Tibial nerve (tissue), 4 donors: ENCODE data around the gene PCP2. TPM values are rescaled to one million over a fixed set of nuclear protein-coding genes. Genes with fewer than 3 reads are reported as not detected.

Source experiments
- small RNA-seq: library from RNA; depleted of rRNA; stranded (forward); fragments of <200 nt; gene quantifications from one replicate; pipeline ENCODE3, GENCODE V24; 2016
- total RNA-seq, 4 donors: library from RNA; depleted of rRNA; stranded (reverse); fragments of >200 nt; gene quantifications; one replicate each; pipeline ENCODE4 v1.1.0, GENCODE V29; 2016

PCP2 gene
- total RNA-seq, 4 donors from 2014 or later: not detected

Small RNAs within 50 kb of the gene (small RNA-seq; reads per million reads assigned to genes)
- not detected for gene MIR6792

Other genes with a start within 250 kb of the PCP2 start
- gene PEX11G, start 144.7 kb downstream of the PCP2 start, total RNA-seq: 1 to 10 TPM; 4.4 to 9.2 (median 7.8) TPM
- 10 to 100 TPM; 40.0 to 84.0 (median 69.2) TPM for gene ZNF358, start 117.6 kb downstream of the PCP2 start, total RNA-seq
- 10 to 100 TPM; 21.3 to 52.2 (median 31.3) TPM for gene MCOLN1, start 111.1 kb downstream of the PCP2 start, total RNA-seq
- gene PNPLA6, start 98.0 kb downstream of the PCP2 start, total RNA-seq: 100 to 1,000 TPM in 1 of 4 donors, 10 to 100 TPM in 3; 66.3 to 138 (median 68.3) TPM
- not detected for gene CAMSAP3, start 37.9 kb downstream of the PCP2 start, total RNA-seq
- gene XAB2, start 4.2 kb downstream of the PCP2 start, total RNA-seq: 10 to 100 TPM; 51.6 to 62.0 (median 54.3) TPM
- 10 to 100 TPM; 10.8 to 39.9 (median 30.6) TPM for gene PET100, start 3.9 kb downstream of the PCP2 start, total RNA-seq
- gene STXBP2, start 3.4 kb upstream of the PCP2 start, total RNA-seq: 10 to 100 TPM in 2 of 4 donors, 1 to 10 TPM in 2; 8.7 to 24.0 (median 13.0) TPM
- not detected for gene RETN, start 35.3 kb upstream of the PCP2 start, total RNA-seq
- gene MCEMP1, start 43.4 kb upstream of the PCP2 start, total RNA-seq: 1 to 10 TPM in 1 of 4 donors, not detected in 3; 1.5 TPM
- gene TRAPPC5, start 47.1 kb upstream of the PCP2 start, total RNA-seq: 10 to 100 TPM; 26.9 to 47.5 (median 37.0) TPM
- 1 to 10 TPM in 1 of 4 donors, under 1 TPM in 1, not detected in 2; 0.90 to 1.0 TPM for gene FCER2, start 68.4 kb upstream of the PCP2 start, total RNA-seq
- 10 to 100 TPM in 1 of 4 donors, 1 to 10 TPM in 1, under 1 TPM in 1, not detected in 1; 0.59 to 16.5 (median 1.7) TPM for gene CLEC4G, start 98.4 kb upstream of the PCP2 start, total RNA-seq
- gene CD209, start 113.8 kb upstream of the PCP2 start, total RNA-seq: 10 to 100 TPM in 1 of 4 donors, 1 to 10 TPM in 3; 2.6 to 12.6 (median 5.0) TPM
- gene CLEC4M, start 129.5 kb upstream of the PCP2 start, total RNA-seq: 1 to 10 TPM in 1 of 4 donors, not detected in 3; 2.4 TPM
- gene EVI5L, start 196.5 kb upstream of the PCP2 start, total RNA-seq: 10 to 100 TPM; 14.4 to 30.3 (median 17.7) TPM
- gene PRR36, start 240.7 kb upstream of the PCP2 start, total RNA-seq: 1 to 10 TPM in 1 of 4 donors, not detected in 3; 2.5 TPM